Measurements from ENCODE around the gene CIB1. TPM values are rescaled to one million over a fixed set of nuclear protein-coding genes. Genes with fewer than 3 reads are reported as not detected.
A peak's percentile ranks its signal among the peaks of the same experiment; 100 is the strongest.

CIB1 gene
- total and polyA plus RNA-seq, 4 donors = 11.5 to 32.9 (median 29.0) TPM

GRCh38 chr15:90221246-90221900 is 12.4 kb downstream of the CIB1 start:
- 48% methylated on average over 13 of the region's 14 CpGs for WGBS (ENCODE audit: insufficient coverage)
- Histone ChIP-seq H3K27ac (ENCODE audit: low read depth, low read length) (peak overlapping the region; percentile 54), H3K9me3 (ENCODE audit: control insufficient read depth, insufficient read depth, low read length) (no peaks in the 10 kb centered on the region), H3K36me3 (ENCODE audit: control insufficient read depth, insufficient read depth, low read length) (peaks cover 81% of the 10 kb centered on the region), H3K4me3 (ENCODE audit: low read depth, low read length) (no peak overlapping the region), H3K27me3 (ENCODE audit: control insufficient read depth, insufficient read depth, low read length) (no peaks in the 10 kb centered on the region), H3K4me1 (ENCODE audit: control insufficient read depth, insufficient read depth, low read length) (peaks cover 22% of the 10 kb centered on the region)
- peak in 4 of 6 donors; percentile 26 to 84 (median 60) for DNase-seq (ENCODE audit: low read depth in 4 of 6, low spot score in 6 of 6)

GRCh38 chr15:90219421-90220141 is 14.2 kb downstream of the CIB1 start:
- Histone ChIP-seq H3K4me3 (ENCODE audit: low read depth, low read length) (no peak overlapping the region), H3K36me3 (ENCODE audit: control insufficient read depth, insufficient read depth, low read length) (peaks cover 67% of the 10 kb centered on the region), H3K27ac (ENCODE audit: low read depth, low read length) (no peak overlapping the region), H3K4me1 (ENCODE audit: control insufficient read depth, insufficient read depth, low read length) (peaks cover 21% of the 10 kb centered on the region), H3K27me3 (ENCODE audit: control insufficient read depth, insufficient read depth, low read length) (no peaks in the 10 kb centered on the region), H3K9me3 (ENCODE audit: control insufficient read depth, insufficient read depth, low read length) (no peaks in the 10 kb centered on the region)
- 59% methylated on average over 14 of the region's 17 CpGs for WGBS (ENCODE audit: insufficient coverage)
- DNase-seq (ENCODE audit: low read depth in 4 of 6, low spot score in 6 of 6) = peak in 2 of 6 donors; percentile 19 to 47

- Histone ChIP-seq H3K4me3 (ENCODE audit: low read depth, low read length) (no peak overlapping the region), H3K36me3 (ENCODE audit: control insufficient read depth, insufficient read depth, low read length) (peaks cover 58% of the 10 kb centered on the region), H3K4me1 (ENCODE audit: control insufficient read depth, insufficient read depth, low read length) (peaks cover 19% of the 10 kb centered on the region), H3K9me3 (ENCODE audit: control insufficient read depth, insufficient read depth, low read length) (no peaks in the 10 kb centered on the region), H3K27ac (ENCODE audit: low read depth, low read length) (no peak overlapping the region), H3K27me3 (ENCODE audit: control insufficient read depth, insufficient read depth, low read length) (no peaks in the 10 kb centered on the region)
- DNase-seq (ENCODE audit: low read depth in 4 of 6, low spot score in 6 of 6) = no peak
- WGBS (ENCODE audit: insufficient coverage) = 92% methylated on average over 4 of the region's 9 CpGs
Observed at GRCh38 chr15:90217671-90218394, 15.9 kb downstream of the CIB1 start.

GRCh38 chr15:90214553-90215196 is 19.1 kb downstream of the CIB1 start:
- H3K9me3 ChIP-seq (ENCODE audit: control insufficient read depth, insufficient read depth, low read length) = no peaks in the 10 kb centered on the region
- DNase-seq (ENCODE audit: low read depth in 4 of 6, low spot score in 6 of 6) = no peak
- peaks cover 62% of the 10 kb centered on the region for H3K36me3 ChIP-seq (ENCODE audit: control insufficient read depth, insufficient read depth, low read length)
- peaks cover 19% of the 10 kb centered on the region for H3K4me1 ChIP-seq (ENCODE audit: control insufficient read depth, insufficient read depth, low read length)
- no peaks in the 10 kb centered on the region for H3K27me3 ChIP-seq (ENCODE audit: control insufficient read depth, insufficient read depth, low read length)
- no peak overlapping the region for H3K4me3 ChIP-seq (ENCODE audit: low read depth, low read length)
- H3K27ac ChIP-seq (ENCODE audit: low read depth, low read length) = no peak overlapping the region
- 40% methylated on average over 1 of the region's 8 CpGs for WGBS (ENCODE audit: insufficient coverage)

GRCh38 chr15:90213818-90214204 is 19.9 kb downstream of the CIB1 start:
- no peak overlapping the region for H3K27ac ChIP-seq (ENCODE audit: low read depth, low read length)
- no peak overlapping the region for H3K4me3 ChIP-seq (ENCODE audit: low read depth, low read length)
- H3K9me3 ChIP-seq (ENCODE audit: control insufficient read depth, insufficient read depth, low read length) = no peaks in the 10 kb centered on the region
- no peak for DNase-seq (ENCODE audit: low read depth in 4 of 6, low spot score in 6 of 6)
- WGBS (ENCODE audit: insufficient coverage) = 90% methylated on average over 11 of the region's 11 CpGs
- H3K4me1 ChIP-seq (ENCODE audit: control insufficient read depth, insufficient read depth, low read length) = peaks cover 13% of the 10 kb centered on the region
- peaks cover 60% of the 10 kb centered on the region for H3K36me3 ChIP-seq (ENCODE audit: control insufficient read depth, insufficient read depth, low read length)
- H3K27me3 ChIP-seq (ENCODE audit: control insufficient read depth, insufficient read depth, low read length) = no peaks in the 10 kb centered on the region

DNA sequence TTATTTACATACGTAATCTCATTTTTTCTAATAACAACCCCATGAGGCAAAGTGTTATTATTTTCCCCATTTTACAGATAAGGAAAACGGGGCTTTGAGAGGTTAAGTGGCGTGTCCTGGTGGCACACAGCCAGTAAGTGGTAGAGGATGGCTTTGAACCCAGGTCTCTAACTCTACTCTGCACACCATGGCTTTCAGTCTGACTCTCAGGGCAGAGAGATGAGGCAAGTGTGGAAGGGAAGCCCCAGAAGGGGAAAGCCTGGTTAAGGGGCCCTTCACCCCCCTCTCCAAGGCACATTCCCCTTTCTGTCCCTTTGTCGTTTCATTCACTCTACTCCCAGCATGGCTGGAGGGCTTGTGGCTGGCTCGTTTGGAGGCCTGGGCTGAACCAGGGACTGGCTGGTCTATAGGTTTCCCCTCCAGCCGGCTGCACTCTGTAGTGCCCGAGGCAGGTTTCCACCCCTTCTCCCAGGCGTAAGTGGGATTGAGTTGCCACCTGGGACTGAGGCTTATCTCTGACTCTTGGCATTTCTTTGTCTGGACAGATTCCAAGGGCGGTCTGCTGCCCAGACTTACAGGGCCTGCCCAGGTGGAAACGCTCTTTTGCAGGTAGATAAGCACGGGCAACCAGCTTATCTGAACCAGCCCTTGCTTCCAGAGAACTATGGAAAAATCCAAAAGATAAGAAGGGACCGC is 20.5 kb downstream of the CIB1 start:
- Histone ChIP-seq H3K9me3 (ENCODE audit: control insufficient read depth, insufficient read depth, low read length) (no peaks in the 10 kb centered on the region), H3K27me3 (ENCODE audit: control insufficient read depth, insufficient read depth, low read length) (no peaks in the 10 kb centered on the region), H3K27ac (ENCODE audit: low read depth, low read length) (no peak overlapping the region), H3K4me3 (ENCODE audit: low read depth, low read length) (no peak overlapping the region), H3K4me1 (ENCODE audit: control insufficient read depth, insufficient read depth, low read length) (peaks cover 13% of the 10 kb centered on the region), H3K36me3 (ENCODE audit: control insufficient read depth, insufficient read depth, low read length) (peaks cover 54% of the 10 kb centered on the region)
- 81% methylated on average over 8 of the region's 12 CpGs for WGBS (ENCODE audit: insufficient coverage)
- DNase-seq (ENCODE audit: low read depth in 4 of 6, low spot score in 6 of 6) = no peak

DNA sequence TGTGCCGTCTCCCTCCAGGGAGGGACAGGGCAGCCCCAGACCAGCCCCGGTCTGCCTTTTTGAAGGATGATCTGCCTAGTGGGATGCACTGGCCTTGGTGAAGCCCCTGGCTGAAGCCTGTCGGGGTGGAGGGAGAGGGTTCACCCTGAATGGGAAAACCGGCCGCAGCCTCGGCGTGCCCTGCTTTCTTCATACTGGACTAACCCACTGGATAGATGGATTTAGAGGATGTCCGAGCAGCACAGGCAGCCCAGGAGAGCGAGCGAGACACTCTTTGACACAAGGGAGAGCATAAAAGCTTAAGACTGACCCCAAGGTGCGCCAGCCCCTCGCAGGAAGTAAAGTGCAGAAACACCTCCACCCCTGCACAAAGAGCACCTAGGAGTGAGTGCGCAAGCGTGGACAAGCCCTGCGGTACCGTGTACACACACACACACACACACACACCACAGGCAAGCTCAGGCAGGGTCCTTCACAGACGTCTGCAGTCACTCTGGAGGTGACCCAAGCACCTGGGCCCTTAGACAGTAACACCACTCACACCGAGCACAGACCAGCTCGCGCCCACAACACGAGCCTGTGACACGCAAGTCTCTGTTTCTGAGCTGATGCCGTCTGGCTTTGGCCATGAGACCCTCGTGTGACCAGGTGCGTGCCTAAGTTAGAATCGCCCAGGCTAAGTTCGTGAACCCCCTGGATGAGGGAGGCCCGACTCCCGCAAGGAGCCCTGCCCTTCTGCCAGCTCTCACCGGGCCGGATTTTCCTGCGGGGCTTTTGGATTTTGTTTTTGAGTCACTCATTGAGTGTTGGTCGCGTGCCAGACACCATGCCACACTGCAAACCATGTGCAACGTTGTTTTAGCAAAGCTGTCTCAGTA is 21.3 kb downstream of the CIB1 start:
- H3K4me3 ChIP-seq (ENCODE audit: low read depth, low read length) = no peak overlapping the region
- 82% methylated on average over 31 of the region's 35 CpGs for WGBS (ENCODE audit: insufficient coverage)
- H3K9me3 ChIP-seq (ENCODE audit: control insufficient read depth, insufficient read depth, low read length) = no peaks in the 10 kb centered on the region
- DNase-seq (ENCODE audit: low read depth in 4 of 6, low spot score in 6 of 6) = no peak
- H3K27me3 ChIP-seq (ENCODE audit: control insufficient read depth, insufficient read depth, low read length) = no peaks in the 10 kb centered on the region
- H3K36me3 ChIP-seq (ENCODE audit: control insufficient read depth, insufficient read depth, low read length) = peaks cover 46% of the 10 kb centered on the region
- no peak overlapping the region for H3K27ac ChIP-seq (ENCODE audit: low read depth, low read length)
- peaks cover 13% of the 10 kb centered on the region for H3K4me1 ChIP-seq (ENCODE audit: control insufficient read depth, insufficient read depth, low read length)

DNA sequence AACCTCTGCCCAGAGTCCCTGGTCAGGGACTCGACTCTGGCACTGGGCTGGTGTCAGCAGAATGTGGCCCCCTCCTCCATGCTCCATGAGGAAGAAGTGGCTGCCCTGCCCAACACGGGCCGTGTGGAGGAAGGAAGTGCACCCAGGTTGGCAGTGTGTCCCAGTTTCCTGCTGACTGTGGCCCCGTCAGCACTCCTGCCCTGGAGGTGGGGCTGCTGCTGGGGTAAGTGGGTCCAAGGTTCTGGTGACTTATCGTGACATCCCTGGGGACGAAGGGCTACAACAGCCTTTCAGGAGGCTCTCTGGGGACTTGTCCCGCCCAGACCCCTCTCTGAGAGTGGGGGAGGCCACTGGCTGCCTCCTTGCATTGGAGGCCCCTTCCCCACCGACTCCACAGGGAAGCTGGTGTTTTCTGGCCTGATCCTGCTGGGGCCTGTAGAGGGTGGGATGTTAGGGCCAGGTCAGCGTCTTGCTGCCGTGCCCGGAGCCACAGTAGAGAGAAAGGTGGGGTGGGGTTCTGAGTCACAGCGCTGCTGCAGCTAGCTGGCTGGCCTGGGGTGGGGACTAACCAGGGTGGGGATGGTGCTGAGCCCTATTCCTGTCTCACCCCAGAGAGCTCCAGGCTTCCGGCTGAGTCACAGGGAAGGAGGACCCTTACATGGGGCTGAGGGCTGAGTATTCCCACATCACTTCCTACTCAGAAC is 22.1 kb downstream of the CIB1 start:
- Histone ChIP-seq H3K4me1 (ENCODE audit: control insufficient read depth, insufficient read depth, low read length) (peaks cover 17% of the 10 kb centered on the region), H3K27me3 (ENCODE audit: control insufficient read depth, insufficient read depth, low read length) (no peaks in the 10 kb centered on the region), H3K36me3 (ENCODE audit: control insufficient read depth, insufficient read depth, low read length) (peaks cover 42% of the 10 kb centered on the region), H3K9me3 (ENCODE audit: control insufficient read depth, insufficient read depth, low read length) (no peaks in the 10 kb centered on the region), H3K4me3 (ENCODE audit: low read depth, low read length) (no peak overlapping the region), H3K27ac (ENCODE audit: low read depth, low read length) (no peak overlapping the region)
- WGBS (ENCODE audit: insufficient coverage) = 78% methylated on average over 10 of the region's 13 CpGs
- no peak for DNase-seq (ENCODE audit: low read depth in 4 of 6, low spot score in 6 of 6)

Measured in spinal cord (tissue), 10 donors.